Measurements from ENCODE around the gene RBMS1. TPM values are rescaled to one million over a fixed set of nuclear protein-coding genes. Genes with fewer than 3 reads are reported as not detected.

The RBMS1 gene
- total and polyA plus RNA-seq, 4 donors = 7.9 to 23.5 (median 15.5) TPM

DNA sequence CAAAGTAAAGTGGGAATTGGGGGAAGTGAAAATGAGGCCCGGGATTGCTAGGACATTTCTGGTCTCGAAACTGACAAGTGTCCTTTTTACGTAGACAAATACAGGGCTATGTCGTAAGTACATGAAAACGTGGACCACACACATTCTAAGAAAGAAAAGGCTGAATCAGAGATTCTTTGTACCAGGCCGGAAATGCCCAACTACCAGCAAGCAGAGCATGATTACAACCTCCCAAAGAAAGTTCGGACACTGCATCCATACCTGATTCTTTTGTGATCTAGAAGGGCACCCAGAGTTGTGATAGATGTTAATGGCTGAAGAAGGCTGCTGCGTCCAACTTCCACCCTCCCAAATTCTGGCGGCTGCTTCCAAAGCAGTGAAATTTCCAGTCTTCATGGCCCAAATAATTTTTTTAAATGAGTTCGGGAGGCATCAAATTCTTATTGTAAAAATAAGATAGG is 1.7 kb downstream of the RBMS1 start:
- H3K4me3 ChIP-seq (ENCODE audit: low read depth in 1 of 3, low read length in 3 of 3) = peak overlapping the region; percentile 68 to 99 (median 74)
- no peaks in the 10 kb centered on the region for H3K27me3 ChIP-seq (ENCODE audit: control insufficient read depth in 4 of 4, insufficient read depth in 4 of 4, low read length in 3 of 4)
- DNase-seq (ENCODE audit: low spot score) = no peak
- TF ChIP-seq TAF1 (conservative IDR thresholded peaks at IDR 0.05) (no peak), FOXA1 (IDR thresholded peaks at IDR 0.05) (no peak), HNF4G (IDR thresholded peaks at IDR 0.05) (no peak), HNF4A (conservative IDR thresholded peaks at IDR 0.05) (no peak), REST (IDR thresholded peaks at IDR 0.05) (no peak)
- H3K4me1 ChIP-seq (ENCODE audit: control insufficient read depth in 4 of 4, insufficient read depth in 4 of 4, low read length in 3 of 4) = peaks cover 4 to 19% (median 10%) of the 10 kb centered on the region in 4 donors
- peak overlapping the region; percentile 75 to 86 for H3K9ac ChIP-seq (ENCODE audit: low read depth in 1 of 2, low read length in 2 of 2)
- H3K9me3 ChIP-seq (ENCODE audit: control insufficient read depth in 4 of 4, low read length in 3 of 4) = no peaks in the 10 kb centered on the region
- 19% methylated on average over 10 of the region's 10 CpGs for WGBS
- H3K27ac ChIP-seq (ENCODE audit: low read depth in 1 of 2, low read length in 2 of 2) = peak overlapping the region; percentile 92 to 94
- no peaks in the 10 kb centered on the region for H3K36me3 ChIP-seq (ENCODE audit: control insufficient read depth in 4 of 4, insufficient read depth in 3 of 4, low read depth in 1 of 4, low read length in 3 of 4)

DNA sequence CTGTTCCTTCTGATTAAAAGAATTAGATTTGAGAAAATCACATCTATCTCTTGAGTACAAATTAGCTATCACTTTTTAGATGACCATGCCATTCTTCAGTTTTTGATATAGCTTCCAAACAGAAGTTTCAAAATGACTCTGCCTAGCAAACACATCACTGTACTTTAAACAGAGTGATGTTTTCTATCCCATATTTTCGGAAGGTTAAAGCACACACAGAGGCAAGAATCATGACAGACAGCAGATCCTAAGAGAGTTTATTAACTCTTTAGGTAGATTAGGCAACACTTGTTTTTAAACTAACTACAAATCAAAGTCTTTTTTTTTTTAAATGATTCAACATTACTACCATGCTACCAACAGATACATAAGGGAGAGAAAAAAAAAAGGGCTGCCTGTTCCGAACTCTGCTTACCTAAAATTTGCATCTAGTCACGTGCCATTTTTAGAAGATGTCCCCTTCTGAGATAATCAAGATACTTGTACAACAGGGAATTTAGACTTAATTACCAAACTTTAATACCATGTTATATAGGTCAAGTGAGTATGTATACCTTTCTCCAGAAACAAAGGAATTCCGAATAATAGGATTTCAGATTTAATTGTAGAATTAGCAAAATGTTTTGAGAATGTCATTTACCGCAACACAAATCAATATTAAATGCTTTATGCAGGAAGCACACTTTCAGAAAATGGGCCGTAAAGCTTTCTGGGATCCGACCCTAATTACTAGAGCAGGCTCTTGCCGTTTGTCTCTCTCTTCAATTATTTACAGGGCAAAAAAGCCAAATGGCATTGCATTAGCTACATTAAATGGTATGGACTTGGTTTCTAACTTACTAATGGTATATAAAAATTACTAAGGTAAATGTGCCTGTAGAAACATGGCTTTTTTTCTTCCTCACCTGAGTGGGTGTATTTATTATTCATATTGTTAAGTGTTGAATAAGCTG is 2.6 kb downstream of the RBMS1 start:
- Histone ChIP-seq H3K9ac (ENCODE audit: low read depth in 1 of 2, low read length in 2 of 2) (peak overlapping the region in 1 of 2 donors; percentile 86), H3K9me3 (ENCODE audit: control insufficient read depth in 4 of 4, low read length in 3 of 4) (no peaks in the 10 kb centered on the region), H3K4me1 (ENCODE audit: control insufficient read depth in 4 of 4, insufficient read depth in 4 of 4, low read length in 3 of 4) (peaks cover 4 to 19% (median 10%) of the 10 kb centered on the region in 4 donors), H3K36me3 (ENCODE audit: control insufficient read depth in 4 of 4, insufficient read depth in 3 of 4, low read depth in 1 of 4, low read length in 3 of 4) (no peaks in the 10 kb centered on the region), H3K27me3 (ENCODE audit: control insufficient read depth in 4 of 4, insufficient read depth in 4 of 4, low read length in 3 of 4) (no peaks in the 10 kb centered on the region), H3K4me3 (ENCODE audit: low read depth in 1 of 3, low read length in 3 of 3) (peak overlapping the region in 2 of 3 donors; percentile 74 to 99), H3K27ac (ENCODE audit: low read depth in 1 of 2, low read length in 2 of 2) (peak overlapping the region in 1 of 2 donors; percentile 92)
- 43% methylated on average over 8 of the region's 8 CpGs for WGBS
- peak in 1 of 2 donors; percentile 32 for TF ChIP-seq RAD21 (IDR thresholded peaks at IDR 0.05)
- TF ChIP-seq GABPA (IDR thresholded peaks at IDR 0.05 in 1 of 2, conservative IDR thresholded peaks at IDR 0.05 in 1 of 2) = no peak
- peak in 1 of 2 donors; percentile 6 for TF ChIP-seq HNF4A (conservative IDR thresholded peaks at IDR 0.05)
- TF ChIP-seq, protein P1, sequence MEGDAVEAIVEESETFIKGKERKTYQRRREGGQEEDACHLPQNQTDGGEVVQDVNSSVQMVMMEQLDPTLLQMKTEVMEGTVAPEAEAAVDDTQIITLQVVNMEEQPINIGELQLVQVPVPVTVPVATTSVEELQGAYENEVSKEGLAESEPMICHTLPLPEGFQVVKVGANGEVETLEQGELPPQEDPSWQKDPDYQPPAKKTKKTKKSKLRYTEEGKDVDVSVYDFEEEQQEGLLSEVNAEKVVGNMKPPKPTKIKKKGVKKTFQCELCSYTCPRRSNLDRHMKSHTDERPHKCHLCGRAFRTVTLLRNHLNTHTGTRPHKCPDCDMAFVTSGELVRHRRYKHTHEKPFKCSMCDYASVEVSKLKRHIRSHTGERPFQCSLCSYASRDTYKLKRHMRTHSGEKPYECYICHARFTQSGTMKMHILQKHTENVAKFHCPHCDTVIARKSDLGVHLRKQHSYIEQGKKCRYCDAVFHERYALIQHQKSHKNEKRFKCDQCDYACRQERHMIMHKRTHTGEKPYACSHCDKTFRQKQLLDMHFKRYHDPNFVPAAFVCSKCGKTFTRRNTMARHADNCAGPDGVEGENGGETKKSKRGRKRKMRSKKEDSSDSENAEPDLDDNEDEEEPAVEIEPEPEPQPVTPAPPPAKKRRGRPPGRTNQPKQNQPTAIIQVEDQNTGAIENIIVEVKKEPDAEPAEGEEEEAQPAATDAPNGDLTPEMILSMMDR (IDR thresholded peaks at IDR 0.05; ENCODE audit: low read depth, low read length, missing input control) = no peak
- TF ChIP-seq MAX (IDR thresholded peaks at IDR 0.05) = no peak
- DNase-seq (ENCODE audit: low spot score) = no peak

GRCh38 chr2:160489111-160489510 is 4.5 kb downstream of the RBMS1 start:
- Histone ChIP-seq H3K4me1 (ENCODE audit: control insufficient read depth in 4 of 4, insufficient read depth in 4 of 4, low read length in 3 of 4) (peaks cover 5 to 18% (median 10%) of the 10 kb centered on the region in 4 donors), H3K27ac (ENCODE audit: low read depth in 1 of 2, low read length in 2 of 2) (no peak overlapping the region), H3K9ac (ENCODE audit: low read depth in 1 of 2, low read length in 2 of 2) (no peak overlapping the region), H3K4me3 (ENCODE audit: low read depth in 1 of 3, low read length in 3 of 3) (no peak overlapping the region), H3K9me3 (ENCODE audit: control insufficient read depth in 4 of 4, low read length in 3 of 4) (no peaks in the 10 kb centered on the region), H3K36me3 (ENCODE audit: control insufficient read depth in 4 of 4, insufficient read depth in 3 of 4, low read depth in 1 of 4, low read length in 3 of 4) (no peaks in the 10 kb centered on the region), H3K27me3 (ENCODE audit: control insufficient read depth in 4 of 4, insufficient read depth in 4 of 4, low read length in 3 of 4) (no peaks in the 10 kb centered on the region)
- DNase-seq (ENCODE audit: low spot score) = no peak
- WGBS = 90% methylated on average over 1 of the region's 1 CpG
- TF ChIP-seq REST (IDR thresholded peaks at IDR 0.05) (no peak), HNF4G (IDR thresholded peaks at IDR 0.05) (no peak), RXRA (IDR thresholded peaks at IDR 0.05) (no peak), MAX (IDR thresholded peaks at IDR 0.05) (no peak), RAD21 (IDR thresholded peaks at IDR 0.05) (no peak), YY1 (IDR thresholded peaks at IDR 0.05) (no peak), FOXA2 (IDR thresholded peaks at IDR 0.05) (no peak), JUND (IDR thresholded peaks at IDR 0.05) (no peak), NR2F2 (IDR thresholded peaks at IDR 0.05) (no peak)
